ENCODE measurements around the gene LTBP3. TPM values are rescaled to one million over a fixed set of nuclear protein-coding genes. Genes with fewer than 3 reads are reported as not detected.

LTBP3 gene
- polyA plus RNA-seq, 1 donor from 2014 or later = 4.6 TPM

GRCh38 chr11:65492637-65493366, 65.4 kb downstream of the LTBP3 start:
- H3K9me3 ChIP-seq (ENCODE audit: low read length) = no peaks in the 10 kb centered on the region
- H3K36me3 ChIP-seq (ENCODE audit: insufficient read depth, low read length) = no peaks in the 10 kb centered on the region
- H3K27me3 ChIP-seq (ENCODE audit: insufficient read depth, low read depth, low read length) = no peaks in the 10 kb centered on the region
- peak overlapping the region; percentile 47 for H3K9ac ChIP-seq (ENCODE audit: low read length)
- peak overlapping the region; percentile 61 for H3K27ac ChIP-seq (ENCODE audit: low read length)
- no peak overlapping the region for H3K4me3 ChIP-seq (ENCODE audit: low read length)
- H3K79me2 ChIP-seq (replicated peaks; ENCODE audit: insufficient read depth, low read length) = peaks cover 93% of the 10 kb centered on the region
- no peaks in the 10 kb centered on the region for H3K9me2 ChIP-seq (ENCODE audit: insufficient read depth, low read length)
- no peak overlapping the region for H2AFZ ChIP-seq (ENCODE audit: low read depth, low read length)
- H3F3A ChIP-seq (ENCODE audit: insufficient read depth, low read length, poor library complexity, severe bottlenecking) = peaks cover 23% of the 10 kb centered on the region
- TF ChIP-seq EP300 (conservative IDR thresholded peaks at IDR 0.05; ENCODE audit: poor library complexity, severe bottlenecking) = peak; percentile 11
- TF ChIP-seq CTCF (IDR thresholded peaks at IDR 0.05; ENCODE audit: poor library complexity, severe bottlenecking) = no peak
- no peak overlapping the region for H3K4me2 ChIP-seq (ENCODE audit: low read length)
- H4K20me1 ChIP-seq (ENCODE audit: insufficient read depth) = no peaks in the 10 kb centered on the region

GRCh38 chr11:65492387-65492636, 65.8 kb downstream of the LTBP3 start:
- Histone ChIP-seq H3K9ac (ENCODE audit: low read length) (peak overlapping the region; percentile 47), H3K79me2 (replicated peaks; ENCODE audit: insufficient read depth, low read length) (peaks cover 91% of the 10 kb centered on the region), H3K27ac (ENCODE audit: low read length) (peak overlapping the region; percentile 61), H3K4me2 (ENCODE audit: low read length) (no peak overlapping the region), H3K9me2 (ENCODE audit: insufficient read depth, low read length) (no peaks in the 10 kb centered on the region), H3K9me3 (ENCODE audit: low read length) (no peaks in the 10 kb centered on the region), H2AFZ (ENCODE audit: low read depth, low read length) (no peak overlapping the region), H4K20me1 (ENCODE audit: insufficient read depth) (no peaks in the 10 kb centered on the region), H3K27me3 (ENCODE audit: insufficient read depth, low read depth, low read length) (no peaks in the 10 kb centered on the region), H3K36me3 (ENCODE audit: insufficient read depth, low read length) (no peaks in the 10 kb centered on the region), H3K4me3 (ENCODE audit: low read length) (peak overlapping the region; percentile 32), H3F3A (ENCODE audit: insufficient read depth, low read length, poor library complexity, severe bottlenecking) (peaks cover 23% of the 10 kb centered on the region)
- TF ChIP-seq CTCF (IDR thresholded peaks at IDR 0.05; ENCODE audit: poor library complexity, severe bottlenecking) (no peak), RAD21 (conservative IDR thresholded peaks at IDR 0.05) (no peak), EP300 (conservative IDR thresholded peaks at IDR 0.05; ENCODE audit: poor library complexity, severe bottlenecking) (no peak), POLR2AphosphoS5 (IDR thresholded peaks at IDR 0.05) (no peak), REST (IDR thresholded peaks at IDR 0.05; ENCODE audit: borderline replicate concordance) (no peak), SMC3 (conservative IDR thresholded peaks at IDR 0.05; ENCODE audit: poor library complexity) (no peak), MXI1 (conservative IDR thresholded peaks at IDR 0.05; ENCODE audit: poor library complexity, severe bottlenecking) (no peak), TAF1 (IDR thresholded peaks at IDR 0.05; ENCODE audit: low read depth) (no peak), EZH2 (IDR thresholded peaks at IDR 0.05; ENCODE audit: borderline replicate concordance, insufficient read depth, low read length, poor library complexity, severe bottlenecking) (no peak)

Measured in neural cell (in vitro differentiated cells).